Cardiac muscle cell (in vitro differentiated cells and primary cell): Measurements from ENCODE around the gene FLNB. TPM values are rescaled to one million over a fixed set of nuclear protein-coding genes. Genes with fewer than 3 reads are reported as not detected.

Experiments
- DNase-seq, 2 donors: peaks; one replicate each; pipeline versions ENCODE4 v3.0.0 to v3.0.0-alpha.2; 2010 to 2017; ENCODE audit warnings: low read depth in 1 of 2, low spot score in 1 of 2
- H3K27ac ChIP-seq: fragments of 200-600 bp; sonication (generic); 2 replicates; pipeline ENCODE4 v1.5.1; 2016
- H3K27me3 ChIP-seq: fragments of 200-600 bp; sonication (generic); 2 replicates; pipeline ENCODE4 v1.6.0; 2016; ENCODE audit warnings: control low read depth
- H3K36me3 ChIP-seq: fragments of 200-600 bp; sonication (generic); 2 replicates; pipeline ENCODE4 v1.5.1; 2016; ENCODE audit warnings: control low read depth
- H3K4me1 ChIP-seq: fragments of 200-600 bp; sonication (generic); 2 replicates; pipeline ENCODE4 v1.8.1; 2017; ENCODE audit warnings: low read depth, mild to moderate bottlenecking, mixed run types
- H3K4me3 ChIP-seq: fragments of 200-600 bp; sonication (generic); 2 replicates; pipeline ENCODE4 v1.5.1; 2016; ENCODE audit warnings: mild to moderate bottlenecking
- H3K9me3 ChIP-seq: fragments of 200-600 bp; sonication (generic); 2 replicates; pipeline ENCODE4 v1.5.1; 2017; ENCODE audit warnings: low read depth, mild to moderate bottlenecking, control low read depth
- polyA plus RNA-seq: library from polyadenylated mRNA; unstranded; fragments of >200 nt; fragmentation: Nextera tagmentation; extraction: Ambion mirVana; gene quantifications from 2 replicates; pipeline ENCODE4 v1.2.1, GENCODE V29; 2016
- total RNA-seq: library from RNA; depleted of rRNA; stranded (reverse); fragments of >200 nt; gene quantifications from 2 replicates; pipeline ENCODE4 v1.2.3, GENCODE V29; 2016
- TF ChIP-seq, protein P1 (sequence below): IDR thresholded peaks from 2 replicates; pipeline ENCODE4 v1.5.1; 2012; ENCODE audit warnings: low read depth, mild to moderate bottlenecking, low read length

The FLNB gene
- total and polyA plus RNA-seq, 2 experiments from 2014 or later, result 12.1 to 28.7 TPM

DNA sequence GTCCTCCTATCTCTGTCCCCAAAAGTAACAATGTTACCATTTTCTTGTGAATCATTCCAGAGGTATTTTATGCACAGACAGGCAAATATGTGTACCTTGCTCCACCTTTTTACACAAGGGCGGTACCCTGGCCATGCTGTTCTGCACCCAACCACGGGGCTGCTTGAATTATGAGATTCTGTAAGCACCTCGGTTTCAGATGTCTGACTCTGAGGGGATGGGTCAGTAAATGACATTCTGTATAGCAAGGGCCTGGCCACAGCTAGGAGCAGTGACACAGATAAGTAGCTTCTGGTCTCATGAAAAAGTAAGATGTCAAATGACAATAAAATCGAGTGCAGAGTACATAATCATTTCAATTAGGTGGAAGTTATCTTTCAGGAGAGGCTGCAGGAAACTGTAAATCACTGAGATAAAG lies 30.4 kb upstream of the FLNB start:
- no peaks in the 10 kb centered on the region for H3K36me3 ChIP-seq
- no peaks in the 10 kb centered on the region for H3K9me3 ChIP-seq
- no peaks in the 10 kb centered on the region for H3K27me3 ChIP-seq
- no peak for DNase-seq
- no peaks in the 10 kb centered on the region for H3K4me1 ChIP-seq
- no peak overlapping the region for H3K4me3 ChIP-seq
- TF ChIP-seq, protein P1, sequence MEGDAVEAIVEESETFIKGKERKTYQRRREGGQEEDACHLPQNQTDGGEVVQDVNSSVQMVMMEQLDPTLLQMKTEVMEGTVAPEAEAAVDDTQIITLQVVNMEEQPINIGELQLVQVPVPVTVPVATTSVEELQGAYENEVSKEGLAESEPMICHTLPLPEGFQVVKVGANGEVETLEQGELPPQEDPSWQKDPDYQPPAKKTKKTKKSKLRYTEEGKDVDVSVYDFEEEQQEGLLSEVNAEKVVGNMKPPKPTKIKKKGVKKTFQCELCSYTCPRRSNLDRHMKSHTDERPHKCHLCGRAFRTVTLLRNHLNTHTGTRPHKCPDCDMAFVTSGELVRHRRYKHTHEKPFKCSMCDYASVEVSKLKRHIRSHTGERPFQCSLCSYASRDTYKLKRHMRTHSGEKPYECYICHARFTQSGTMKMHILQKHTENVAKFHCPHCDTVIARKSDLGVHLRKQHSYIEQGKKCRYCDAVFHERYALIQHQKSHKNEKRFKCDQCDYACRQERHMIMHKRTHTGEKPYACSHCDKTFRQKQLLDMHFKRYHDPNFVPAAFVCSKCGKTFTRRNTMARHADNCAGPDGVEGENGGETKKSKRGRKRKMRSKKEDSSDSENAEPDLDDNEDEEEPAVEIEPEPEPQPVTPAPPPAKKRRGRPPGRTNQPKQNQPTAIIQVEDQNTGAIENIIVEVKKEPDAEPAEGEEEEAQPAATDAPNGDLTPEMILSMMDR, result no peak
- no peak overlapping the region for H3K27ac ChIP-seq

DNA sequence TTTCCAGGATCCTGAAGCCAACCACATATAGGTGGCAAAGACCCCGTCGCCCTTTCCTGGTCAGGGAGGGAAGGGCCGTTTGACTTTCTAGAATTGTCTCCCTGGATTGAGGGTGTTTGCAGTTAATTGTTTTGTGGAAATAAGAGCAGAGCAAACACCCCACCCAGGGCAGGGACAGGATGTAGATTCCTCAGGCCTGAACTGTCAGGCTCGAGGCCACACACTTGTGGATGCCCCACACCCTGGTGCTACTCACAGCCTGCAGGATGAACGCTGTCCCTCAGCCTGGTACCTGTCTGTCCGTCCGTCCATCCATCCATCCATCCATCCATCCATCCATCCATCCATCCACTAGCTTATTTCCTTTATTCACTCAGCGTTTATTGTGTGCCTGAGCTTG lies 29.9 kb upstream of the FLNB start:
- no peaks in the 10 kb centered on the region for H3K27me3 ChIP-seq
- TF ChIP-seq, protein P1, result no peak
- H3K4me1 ChIP-seq, result no peaks in the 10 kb centered on the region
- no peak for DNase-seq
- H3K27ac ChIP-seq, result no peak overlapping the region
- no peak overlapping the region for H3K4me3 ChIP-seq
- H3K36me3 ChIP-seq, result no peaks in the 10 kb centered on the region
- no peaks in the 10 kb centered on the region for H3K9me3 ChIP-seq

DNA sequence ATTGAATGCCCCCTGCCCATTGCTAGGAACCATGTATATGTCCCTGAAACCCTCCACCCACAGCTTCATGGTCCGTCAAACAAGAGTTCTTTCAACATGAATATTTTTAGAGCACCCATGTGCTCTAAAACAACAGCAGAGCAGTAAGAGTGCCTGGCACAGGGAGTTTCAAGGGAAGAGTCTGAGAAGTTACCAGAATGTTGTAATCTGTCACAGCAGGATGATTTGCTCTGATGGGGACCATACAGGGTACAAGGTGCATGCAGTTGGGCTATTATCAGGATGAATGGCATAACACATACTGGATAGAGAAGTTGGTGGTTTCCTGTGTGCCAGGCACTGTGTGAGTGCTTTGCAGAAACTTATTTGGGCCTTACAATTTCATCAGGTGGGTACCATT lies 27.8 kb upstream of the FLNB start:
- no peak for DNase-seq
- TF ChIP-seq, protein P1, result no peak
- Histone ChIP-seq H3K4me3 (no peak overlapping the region), H3K4me1 (no peaks in the 10 kb centered on the region), H3K9me3 (no peaks in the 10 kb centered on the region), H3K36me3 (no peaks in the 10 kb centered on the region), H3K27me3 (no peaks in the 10 kb centered on the region), H3K27ac (no peak overlapping the region)

DNA sequence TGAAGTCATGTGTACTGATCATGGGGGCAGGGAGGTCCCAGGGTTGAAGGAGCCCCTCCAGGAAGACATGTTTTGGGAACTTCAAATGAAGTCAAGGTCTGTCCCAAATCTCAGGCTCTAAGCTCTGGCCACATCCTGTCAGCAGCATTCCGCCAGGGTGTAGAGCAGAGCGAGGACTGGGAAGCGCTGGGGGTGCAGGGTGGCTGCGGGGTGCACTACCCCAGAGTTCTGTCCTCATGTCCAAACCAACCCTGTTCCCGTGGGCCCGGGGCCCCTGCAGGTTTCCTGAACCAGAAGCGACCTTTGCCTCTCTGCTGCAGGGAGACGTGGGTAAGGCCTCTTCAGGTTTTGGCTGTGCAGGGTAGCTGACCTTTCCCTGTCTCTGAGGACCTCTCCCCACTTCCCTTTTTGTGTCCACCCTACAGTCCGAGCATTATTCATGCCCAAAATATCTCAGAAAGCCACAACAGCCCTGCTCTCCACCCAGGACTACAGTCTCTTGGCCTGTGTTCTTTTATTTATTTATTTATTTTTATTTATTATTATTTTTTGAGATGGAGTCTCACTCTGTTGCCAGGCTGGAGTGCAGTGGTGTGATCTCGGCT lies 26.6 kb upstream of the FLNB start:
- no peak for DNase-seq
- Histone ChIP-seq H3K36me3 (no peaks in the 10 kb centered on the region), H3K4me1 (no peaks in the 10 kb centered on the region), H3K4me3 (no peak overlapping the region), H3K27me3 (no peaks in the 10 kb centered on the region), H3K27ac (no peak overlapping the region), H3K9me3 (no peaks in the 10 kb centered on the region)
- TF ChIP-seq, protein P1, result no peak

DNA sequence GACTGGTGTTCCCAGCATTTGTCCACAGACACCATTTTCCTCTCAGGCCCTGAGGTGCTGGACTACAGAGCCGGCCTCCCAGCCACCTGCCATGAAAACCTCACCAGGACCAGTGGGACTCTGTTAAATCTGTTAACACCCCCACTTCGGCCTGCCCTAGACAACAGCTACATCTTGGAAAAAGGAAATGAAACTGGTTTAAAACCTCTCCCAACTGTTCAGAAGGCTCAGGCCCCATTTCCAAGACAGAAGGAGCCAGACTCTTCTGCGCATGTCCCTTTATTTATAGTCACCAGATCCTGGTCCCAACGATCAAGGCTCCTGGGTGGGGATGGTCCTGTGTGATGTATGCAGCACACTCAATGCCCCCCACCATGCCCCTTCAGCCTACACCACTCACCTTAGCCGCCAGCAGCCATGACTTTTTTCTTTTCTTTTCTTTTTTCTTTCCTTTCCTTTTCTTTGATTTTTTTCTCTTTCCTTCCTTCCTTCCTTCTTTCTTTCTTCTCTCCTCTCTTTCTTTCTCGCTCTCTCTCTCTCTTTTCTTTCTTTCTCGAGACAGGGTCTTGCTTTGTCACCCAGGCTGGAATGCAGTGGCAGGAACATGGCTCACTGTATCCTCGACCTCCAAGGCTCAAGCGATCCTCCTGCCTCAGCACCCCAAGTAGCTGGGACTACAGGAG lies 25.5 kb upstream of the FLNB start:
- Histone ChIP-seq H3K27ac (no peak overlapping the region), H3K9me3 (no peaks in the 10 kb centered on the region), H3K4me3 (no peak overlapping the region), H3K36me3 (no peaks in the 10 kb centered on the region), H3K4me1 (no peaks in the 10 kb centered on the region), H3K27me3 (no peaks in the 10 kb centered on the region)
- TF ChIP-seq, protein P1, result no peak
- DNase-seq, result no peak
